HepG2 (cell line): ENCODE results near the gene VASN. TPM values are rescaled to one million over a fixed set of nuclear protein-coding genes. Genes with fewer than 3 reads are reported as not detected.

Experiments used
- AGO1 ChIP-seq: fragments of 200-400 bp; formaldehyde crosslinking; IDR thresholded peaks from 2 replicates; pipeline ENCODE4 v1.6.1; 2017; ENCODE audit warnings: mild to moderate bottlenecking, low read depth, low read length, moderate library complexity; ENCODE audit not compliant: poor library complexity, severe bottlenecking
- AKAP8 ChIP-seq: sonication (generic); formaldehyde crosslinking; IDR thresholded peaks from 2 replicates; pipeline ENCODE4 v1.5.1; 2020; ENCODE audit warnings: mild to moderate bottlenecking, missing genetic modification reagents
- ATM ChIP-seq: fragments of 450-650 bp; IDR thresholded peaks from 2 replicates; pipeline ENCODE4 v1.7.1; 2017; ENCODE audit warnings: mild to moderate bottlenecking, borderline replicate concordance
- BCL3 ChIP-seq: sonication (generic); formaldehyde crosslinking; IDR thresholded peaks from 2 replicates; pipeline ENCODE4 v1.5.1; 2020; ENCODE audit warnings: mild to moderate bottlenecking, missing genetic modification reagents, moderate library complexity
- CENPBD1 ChIP-seq: sonication (generic); formaldehyde crosslinking; IDR thresholded peaks from 2 replicates; pipeline ENCODE4 v1.8.0; 2022; ENCODE audit warnings: missing genetic modification reagents, low read depth, mild to moderate bottlenecking, borderline replicate concordance
- E2F5 ChIP-seq: sonication (generic); formaldehyde crosslinking; conservative IDR thresholded peaks from 2 replicates; pipeline ENCODE4 v1.4.0; 2020; ENCODE audit warnings: missing genetic modification reagents
- FOXC1 ChIP-seq: sonication (generic); formaldehyde crosslinking; IDR thresholded peaks from 2 replicates; pipeline ENCODE4 v1.8.0; 2022; ENCODE audit warnings: mild to moderate bottlenecking, missing genetic modification reagents, borderline replicate concordance
- GABPA ChIP-seq, 2 experiments: IDR thresholded peaks; 2 replicates each; pipeline ENCODE4 v1.6.1; 2011 to 2016; ENCODE audit warnings: low read depth in 2 of 2, low read length in 1 of 2, missing biosample characterization in 1 of 2, missing genetic modification characterization in 1 of 2
- GATA4 ChIP-seq: sonication (generic); IDR thresholded peaks from 2 replicates; pipeline ENCODE4 v1.6.1; 2016; ENCODE audit warnings: antibody characterized with exemption, low read depth, borderline replicate concordance
- GATAD2A ChIP-seq: IDR thresholded peaks from 2 replicates; pipeline ENCODE4 v1.6.1; 2016
- HNRNPK ChIP-seq: fragments of 200-400 bp; formaldehyde crosslinking; IDR thresholded peaks from 2 replicates; pipeline ENCODE4 v1.6.1; 2018; ENCODE audit warnings: low read length, low read depth, moderate library complexity, mild to moderate bottlenecking; ENCODE audit not compliant: poor library complexity, severe bottlenecking
- MAF1 ChIP-seq: sonication (generic); formaldehyde crosslinking; IDR thresholded peaks from 2 replicates; pipeline ENCODE4 v1.5.0; 2020; ENCODE audit warnings: missing genetic modification reagents, borderline replicate concordance
- MAZ ChIP-seq, 2 experiments: sonication (generic) in 1 of 2; formaldehyde crosslinking in 1 of 2; IDR thresholded peaks; 2 replicates each; pipeline versions ENCODE4 v1.5.0 to v1.6.1; 2012 to 2020; ENCODE audit warnings: low read depth in 2 of 2, mild to moderate bottlenecking in 2 of 2, borderline replicate concordance in 1 of 2, improper control_type of control experiment in 1 of 2, low read length in 1 of 2, missing genetic modification reagents in 1 of 2, moderate library complexity in 1 of 2
- PPARG ChIP-seq: conservative IDR thresholded peaks from 2 replicates; pipeline ENCODE4 v1.6.1; 2016; ENCODE audit warnings: missing biosample characterization, missing genetic modification reagents
- SMAD3 ChIP-seq: sonication (generic); formaldehyde crosslinking; IDR thresholded peaks from 2 replicates; pipeline ENCODE4 v1.4.0; 2020; ENCODE audit warnings: missing genetic modification reagents
- TCF12 ChIP-seq, 2 experiments: fragments of 450-650 bp in 1 of 2; sonication (generic) in 1 of 2; formaldehyde crosslinking in 1 of 2; IDR thresholded peaks; 2 replicates each; pipeline versions ENCODE4 v1.6.1 to v1.8.0; 2017 to 2022; ENCODE audit warnings: antibody characterized with exemption in 1 of 2, mild to moderate bottlenecking in 1 of 2, missing genetic modification reagents in 1 of 2, moderate library complexity in 1 of 2
- TOE1 ChIP-seq: sonication (generic); formaldehyde crosslinking; IDR thresholded peaks from 2 replicates; pipeline ENCODE4 v1.4.0; 2020; ENCODE audit warnings: mild to moderate bottlenecking, missing genetic modification reagents
- ZNF101 ChIP-seq: sonication (generic); formaldehyde crosslinking; IDR thresholded peaks from 2 replicates; pipeline ENCODE4 v1.4.0; 2020; ENCODE audit warnings: mild to moderate bottlenecking, low read depth, missing genetic modification reagents, borderline replicate concordance
- ZNF276 ChIP-seq: sonication (generic); formaldehyde crosslinking; IDR thresholded peaks from 2 replicates; pipeline ENCODE4 v1.4.0; 2020; ENCODE audit warnings: mild to moderate bottlenecking, low read depth, missing genetic modification reagents
- ZNF414 ChIP-seq: sonication (generic); formaldehyde crosslinking; IDR thresholded peaks from 2 replicates; pipeline ENCODE4 v1.5.0; 2020; ENCODE audit warnings: missing genetic modification reagents
- ZNF430 ChIP-seq: sonication (generic); formaldehyde crosslinking; IDR thresholded peaks from 2 replicates; pipeline ENCODE4 v1.9.0; 2021; ENCODE audit warnings: mild to moderate bottlenecking, missing genetic modification reagents
- ZNF446 ChIP-seq: sonication (generic); formaldehyde crosslinking; IDR thresholded peaks from 2 replicates; pipeline ENCODE4 v1.5.0; 2020; ENCODE audit warnings: mild to moderate bottlenecking, missing genetic modification reagents
- ZNF713 ChIP-seq: sonication (generic); formaldehyde crosslinking; IDR thresholded peaks from 2 replicates; pipeline ENCODE4 v1.4.0; 2020; ENCODE audit warnings: mild to moderate bottlenecking, missing genetic modification reagents
- ZNF761 ChIP-seq: sonication (generic); formaldehyde crosslinking; conservative IDR thresholded peaks from 2 replicates; pipeline ENCODE4 v1.4.0; 2020; ENCODE audit warnings: mild to moderate bottlenecking, missing genetic modification reagents
- polyA plus RNA-seq, 8 experiments: library from polyadenylated mRNA; depleted of rRNA in 3 of 8; stranded (reverse) in 7 of 8; unstranded in 1 of 8; fragments of >200 nt; fragmentation: Illumina TruSeq in 4 of 8; extraction: Trizol in 4 of 8; gene quantifications; 2 replicates each; pipeline versions ENCODE4 v1.2.1 to v1.2.3, GENCODE V29; 2011 to 2016; ENCODE audit warnings: low read depth in 4 of 8, missing spikeins in 1 of 8, mixed read lengths in 1 of 8; ENCODE audit not compliant: insufficient read depth in 1 of 8
- total RNA-seq, 5 experiments: library from RNA; depleted of rRNA; stranded (reverse); fragments of >200 nt; fragmentation: Illumina TruSeq; extraction: Trizol; gene quantifications; 2 replicates each; pipeline ENCODE4 v1.2.3, GENCODE V29; 2016; ENCODE audit warnings: low read depth in 1 of 5

VASN gene
- total and polyA plus RNA-seq, 2 of the 13 experiments (the other 11 are each of a cell fraction or from before 2014, with no cell fraction given) = 8.4 to 18.2 TPM

- peak; percentile 70; the same call in 1 of the 2 replicates for TF ChIP-seq ZNF761 (CRISPR knock-in tag)
- no peak for TF ChIP-seq GATA4
- peak; percentile 86 for TF ChIP-seq E2F5 (CRISPR knock-in tag)
- peak; percentile 66 for TF ChIP-seq AGO1
- no peak for TF ChIP-seq ZNF101 (CRISPR knock-in tag)
- no peak for TF ChIP-seq ZNF276 (CRISPR knock-in tag)
- no peak for TF ChIP-seq ZNF446
- no peak for TF ChIP-seq TCF12 (IDR thresholded peaks at IDR 0.05)
- TF ChIP-seq TCF12 (CRISPR knock-in tag; IDR thresholded peaks at IDR 0.05) = peak; percentile 14; the same call in 1 of the 2 replicates
- TF ChIP-seq FOXC1 (CRISPR knock-in tag) = no peak; the same call in none of the 2 replicates
- TF ChIP-seq GATAD2A (CRISPR knock-in tag) = no peak
- no peak for TF ChIP-seq CENPBD1
- no peak for TF ChIP-seq ATM
- no peak for TF ChIP-seq MAZ (IDR thresholded peaks at IDR 0.05; ENCODE audit: borderline replicate concordance, low read depth, low read length)
- TF ChIP-seq MAZ (CRISPR knock-in tag; IDR thresholded peaks at IDR 0.05; ENCODE audit: low read depth) = no peak
- TF ChIP-seq SMAD3 (CRISPR knock-in tag) = no peak
- no peak for TF ChIP-seq PPARG (CRISPR knock-in tag)
- TF ChIP-seq AKAP8 (CRISPR knock-in tag) = no peak; the same call in 1 of the 2 replicates
- TF ChIP-seq GABPA (IDR thresholded peaks at IDR 0.05; ENCODE audit: low read depth, low read length) = peak; percentile 54; the same call in 1 of the 2 replicates
- TF ChIP-seq GABPA (CRISPR knock-in tag; IDR thresholded peaks at IDR 0.05; ENCODE audit: low read depth) = peak; percentile 87
- TF ChIP-seq HNRNPK = no peak
- TF ChIP-seq MAF1 (CRISPR knock-in tag) = no peak
- no peak for TF ChIP-seq TOE1 (CRISPR knock-in tag)
- TF ChIP-seq ZNF713 (CRISPR knock-in tag) = no peak
- peak; percentile 85 for TF ChIP-seq BCL3 (CRISPR knock-in tag)
- peak; percentile 74; the same call in 1 of the 2 replicates for TF ChIP-seq ZNF414 (CRISPR knock-in tag)
- peak; percentile 59; the same call in 1 of the 2 replicates for TF ChIP-seq ZNF430 (CRISPR knock-in tag)
Observed at GRCh38 chr16:4425378-4426020, 53.9 kb downstream of the VASN start, which contains the start of gene DNAJA3 (continued).
